ENCODE results near the gene AKAP9. TPM values are rescaled to one million over a fixed set of nuclear protein-coding genes. Genes with fewer than 3 reads are reported as not detected.
A peak's percentile ranks its signal among the peaks of the same experiment; 100 is the strongest.
"Not testable (repeated sequence)": the region's sequence is repeated elsewhere in the genome, so short reads cannot be mapped to it uniquely, and the experiment has no call there.

Gene AKAP9
- total RNA-seq = 101 TPM

DNA sequence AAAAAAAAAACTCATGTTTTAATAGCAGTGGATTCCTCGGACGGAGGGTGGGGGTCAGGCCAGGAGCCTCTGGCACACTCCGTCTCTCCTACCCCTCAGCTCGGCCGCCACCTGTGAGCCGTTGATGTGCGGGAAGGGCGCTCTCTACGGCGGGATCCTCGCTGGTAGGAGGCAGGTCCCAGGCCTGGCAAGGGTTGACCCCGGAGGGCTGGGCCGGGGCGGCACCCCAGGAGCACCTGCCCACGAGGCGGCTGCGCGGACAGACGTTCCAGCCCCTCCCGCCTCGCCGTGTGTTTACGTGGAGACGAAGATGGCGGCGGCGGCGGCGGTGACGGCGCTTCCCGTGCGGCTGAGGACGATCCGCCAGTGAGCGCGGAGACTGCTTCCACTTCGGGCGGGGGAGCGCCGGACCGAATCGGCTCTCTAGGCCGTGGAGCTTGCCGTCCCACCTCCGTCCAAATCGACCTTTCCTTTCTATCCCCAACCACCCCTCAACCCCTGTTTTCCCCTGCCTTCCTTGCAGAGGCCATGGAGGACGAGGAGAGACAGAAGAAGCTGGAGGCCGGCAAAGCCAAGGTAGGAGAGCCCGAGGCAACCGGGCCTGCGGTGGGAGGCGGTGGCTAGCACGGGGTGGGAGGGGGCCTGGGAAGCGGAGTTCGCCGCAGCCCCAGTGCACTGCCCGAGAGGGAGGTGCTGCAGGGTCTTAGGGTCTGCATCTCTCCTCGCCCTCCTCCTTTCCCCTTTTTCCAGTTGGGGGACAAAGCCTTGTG lies at the start of gene AKAP9:
Gene AKAP9 (plus strand): TSS at position 291 of the 770 bp plus-strand sequence. CDS start 238 bp downstream, at position 529.
- DNase-seq = peak; percentile 60

DNA sequence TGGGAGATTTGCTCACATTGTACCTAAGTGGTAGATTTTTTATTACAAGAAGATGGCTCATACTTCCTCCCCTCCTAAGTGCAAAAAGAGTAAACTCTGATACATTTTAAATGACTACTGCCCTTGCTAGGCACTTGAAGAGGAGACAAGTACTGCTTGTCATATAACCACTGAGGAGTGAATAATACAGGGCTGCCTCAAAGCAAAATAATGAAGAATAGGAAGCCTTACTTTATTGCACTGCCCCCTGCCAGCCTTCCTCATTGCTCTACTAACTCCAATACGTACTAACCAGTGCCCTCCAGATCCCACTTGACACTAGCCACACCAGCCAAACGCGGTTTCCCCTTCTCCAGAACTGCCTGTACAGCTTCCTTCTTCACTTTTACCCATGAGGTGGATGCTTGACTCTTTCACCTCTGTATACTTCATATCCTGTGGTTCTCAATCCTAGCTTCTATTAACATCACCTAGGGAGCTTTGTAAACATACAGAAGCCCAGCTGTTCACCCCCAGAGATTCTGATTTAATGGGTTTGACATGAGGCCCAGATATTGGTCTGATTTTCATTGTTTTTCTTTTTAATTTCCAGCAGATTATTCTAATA lies 48.5 kb upstream of the AKAP9 start:
- DNase-seq = no peak

DNA sequence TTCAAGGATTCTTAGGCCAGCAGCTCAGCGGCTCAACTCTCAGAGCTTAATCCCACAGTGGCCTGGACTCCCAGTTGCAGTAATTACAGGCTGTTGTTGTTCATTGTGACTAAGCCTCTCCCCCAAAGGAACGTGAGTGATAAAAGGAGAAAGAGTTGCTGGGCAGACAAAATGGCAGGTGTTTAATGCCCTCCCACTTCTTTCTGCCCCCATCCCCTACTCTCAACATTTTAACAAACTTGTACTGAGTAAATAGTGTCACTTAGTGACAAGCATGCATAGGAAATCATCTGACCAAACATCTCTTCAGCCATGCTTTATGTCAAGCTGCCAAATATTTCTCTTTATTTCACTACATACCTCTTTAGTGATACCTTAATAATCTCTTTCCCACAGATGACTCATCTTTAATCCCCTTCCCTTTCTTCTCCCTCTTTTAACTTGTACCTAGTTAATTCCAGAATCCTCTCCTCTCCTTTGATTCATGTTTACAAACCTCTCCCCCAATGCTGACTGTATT lies 47.8 kb upstream of the AKAP9 start:
- DNase-seq = no peak

DNA sequence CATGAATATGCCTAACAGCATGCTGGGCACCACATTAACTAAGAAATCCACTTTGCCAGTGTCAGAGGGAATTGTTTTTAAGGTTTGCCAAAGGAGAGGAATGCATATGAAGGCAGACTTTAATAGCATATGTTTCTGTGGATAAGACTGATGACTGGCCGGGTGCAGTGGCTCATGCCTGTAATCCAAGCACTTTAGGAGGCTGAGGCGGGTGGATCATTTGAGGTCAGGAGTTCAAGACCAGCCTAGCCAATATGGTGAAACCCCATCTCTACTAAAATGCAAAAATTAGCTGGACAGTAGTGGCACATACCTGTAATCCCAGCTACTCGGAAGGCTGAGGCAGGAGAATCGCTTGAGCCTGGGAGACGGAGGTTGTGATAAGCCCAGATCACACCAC lies 47.0 kb upstream of the AKAP9 start:
- not testable (repeated sequence) for DNase-seq

DNA sequence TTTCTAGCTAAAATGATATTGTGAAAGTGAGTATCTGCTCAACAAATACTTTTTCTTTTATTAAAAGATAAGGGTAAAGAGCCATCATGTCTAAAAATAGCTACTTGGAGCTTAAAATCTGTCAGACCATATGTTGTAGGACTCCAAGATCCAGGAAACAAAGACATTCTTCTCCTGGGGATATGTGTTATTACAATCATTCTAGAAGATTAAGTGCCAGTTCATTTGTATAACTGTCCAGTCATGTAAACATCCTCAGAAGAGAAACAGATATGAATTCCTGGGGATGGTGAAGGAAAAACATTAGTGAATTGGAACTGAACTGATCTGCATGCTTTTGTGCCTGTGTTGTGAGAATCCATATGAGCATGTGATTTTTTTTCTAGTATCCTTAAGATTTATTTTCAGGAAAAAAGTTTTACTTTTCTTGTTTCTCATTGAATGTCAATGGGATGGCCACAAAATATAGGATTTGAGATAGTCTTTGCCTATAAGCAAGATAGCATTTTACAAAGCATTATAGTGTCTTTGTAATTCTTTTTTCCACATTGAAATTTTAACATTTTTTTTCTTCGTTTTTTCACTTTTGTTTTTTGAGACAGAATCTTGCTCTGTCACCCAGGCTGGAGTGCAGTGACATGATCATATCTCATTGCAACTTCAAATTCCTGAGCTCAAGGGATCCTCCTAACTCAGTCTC lies 45.7 kb upstream of the AKAP9 start:
- no peak for DNase-seq

DNA sequence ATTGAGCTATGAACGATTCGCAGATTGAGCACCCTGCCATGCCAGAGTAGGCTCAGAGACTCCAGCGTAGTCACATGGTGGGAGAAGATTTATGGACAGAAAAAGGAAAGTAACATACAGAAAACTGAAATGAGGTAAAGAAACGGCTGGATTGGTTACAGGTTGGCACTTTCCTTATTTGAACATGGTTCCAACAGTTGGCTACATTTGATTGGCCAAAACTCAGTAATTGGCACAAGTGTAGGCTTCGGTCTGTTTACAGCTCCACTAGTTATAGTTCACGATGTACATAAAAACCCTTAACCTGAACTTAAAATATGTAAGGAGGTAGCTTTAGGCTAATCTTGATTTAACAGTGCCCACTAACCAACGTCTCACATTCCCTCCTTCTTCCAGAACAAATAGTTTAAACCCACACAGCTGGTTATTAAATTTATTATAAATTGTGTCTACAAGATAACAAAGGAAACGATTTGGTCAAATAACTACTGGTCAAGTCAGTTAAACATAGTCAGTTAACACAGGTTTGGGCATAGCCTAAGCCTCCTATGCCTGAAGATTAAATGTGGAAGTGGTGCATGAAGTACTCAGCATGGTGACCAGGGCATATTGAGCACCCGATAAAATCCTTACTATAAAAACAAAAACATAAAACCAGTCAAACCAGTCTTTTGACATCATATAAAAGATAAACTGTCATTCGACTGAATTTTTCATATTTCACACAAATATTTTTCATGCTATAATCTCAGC lies 42.2 kb upstream of the AKAP9 start:
- no peak for DNase-seq

DNA sequence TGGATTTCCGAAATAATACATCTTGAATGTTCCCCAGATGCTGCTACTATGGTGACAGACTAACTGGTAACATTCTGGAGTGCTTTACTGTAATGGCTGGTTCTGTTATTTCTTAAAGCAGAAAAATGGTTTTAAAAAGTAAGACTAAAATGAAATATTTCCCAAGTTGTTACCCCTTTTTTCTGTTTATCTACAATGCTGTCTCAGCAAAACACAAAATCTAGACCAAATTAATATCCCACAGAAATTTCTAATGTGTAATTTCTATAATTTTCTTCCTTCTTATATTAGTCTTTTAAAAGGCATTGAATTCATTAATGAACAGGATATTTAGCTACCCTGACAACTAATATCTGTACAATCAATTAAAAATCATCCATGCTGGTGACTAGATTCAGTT lies 41.1 kb upstream of the AKAP9 start:
- no peak for DNase-seq

DNA sequence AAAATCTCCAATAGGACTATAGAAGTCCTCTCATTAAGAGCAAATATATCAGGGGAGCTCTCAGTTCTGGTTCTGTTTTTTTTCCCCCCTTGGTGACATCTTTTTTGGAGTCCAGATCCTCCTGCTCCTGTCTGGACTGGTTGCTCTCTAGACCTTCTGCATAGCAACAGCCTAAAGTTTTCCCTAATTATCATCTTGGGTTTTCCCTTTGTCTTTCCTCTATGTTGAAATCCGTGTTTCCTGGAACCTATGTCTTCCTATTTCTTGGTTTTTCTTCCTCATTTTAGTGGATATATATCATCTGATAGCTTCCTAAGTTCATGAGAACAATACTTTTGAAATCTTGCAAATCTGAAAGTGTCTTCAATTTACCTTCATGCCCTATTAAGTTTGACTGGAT lies 30.5 kb upstream of the AKAP9 start:
- DNase-seq = no peak

DNA sequence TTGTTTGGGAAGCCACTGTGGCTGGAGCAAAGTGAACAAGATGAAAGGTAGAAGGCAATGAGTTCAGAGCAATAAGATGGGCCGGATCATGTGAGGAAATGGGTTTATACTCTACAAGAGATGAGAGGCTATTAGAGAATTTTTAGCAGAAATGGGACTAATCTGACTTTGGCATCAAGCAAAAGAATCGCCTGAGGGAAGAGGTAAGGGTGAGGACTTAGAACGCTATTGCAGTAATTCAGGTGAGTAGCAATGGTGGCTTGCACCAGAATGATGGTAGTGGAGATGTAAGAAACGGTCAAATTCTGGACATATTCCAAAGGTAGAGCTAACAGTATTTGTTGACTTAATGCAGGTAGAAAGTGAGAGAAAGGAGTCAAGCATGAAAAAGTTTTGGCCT lies 29.5 kb upstream of the AKAP9 start:
- no peak for DNase-seq

DNA sequence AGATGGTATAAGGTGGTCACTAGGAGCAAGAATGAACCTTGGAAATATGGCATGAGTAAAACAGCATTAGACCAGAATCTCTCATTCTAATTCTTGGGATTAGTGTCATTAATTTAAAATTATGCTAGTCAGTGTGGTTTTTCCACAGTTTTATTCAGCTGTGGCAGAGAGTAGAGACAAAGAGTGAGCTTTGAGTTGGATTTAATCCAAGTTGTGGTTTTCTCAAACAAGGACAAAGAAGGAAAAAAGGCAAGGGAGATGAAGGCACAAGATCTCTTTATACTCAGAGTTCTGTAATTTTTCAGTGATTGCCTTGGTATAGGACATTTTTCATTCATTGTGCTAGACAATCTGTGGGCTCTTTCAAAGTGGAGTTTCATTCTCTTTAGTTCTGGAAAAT lies 28.2 kb upstream of the AKAP9 start:
- DNase-seq = no peak

DNA sequence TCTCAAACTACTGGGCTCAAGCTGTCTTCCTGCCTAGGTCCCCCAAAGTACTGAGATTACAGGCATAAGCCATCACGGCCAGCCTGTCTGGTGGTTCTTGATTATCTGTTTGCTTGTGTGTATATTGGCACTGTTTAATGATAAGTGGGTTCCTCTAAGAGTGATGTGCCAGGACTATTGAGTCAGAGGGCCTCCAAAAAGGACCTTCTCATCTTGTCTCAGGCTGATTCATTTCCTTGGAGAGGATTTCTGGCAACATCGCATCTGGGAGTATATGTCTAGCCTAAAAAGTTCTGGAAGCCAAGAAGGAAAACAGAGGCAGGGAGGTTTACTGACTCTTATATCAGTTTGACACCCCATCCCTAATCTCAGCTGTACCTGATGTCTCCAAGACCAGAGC lies 27.1 kb upstream of the AKAP9 start:
- DNase-seq = no peak

DNA sequence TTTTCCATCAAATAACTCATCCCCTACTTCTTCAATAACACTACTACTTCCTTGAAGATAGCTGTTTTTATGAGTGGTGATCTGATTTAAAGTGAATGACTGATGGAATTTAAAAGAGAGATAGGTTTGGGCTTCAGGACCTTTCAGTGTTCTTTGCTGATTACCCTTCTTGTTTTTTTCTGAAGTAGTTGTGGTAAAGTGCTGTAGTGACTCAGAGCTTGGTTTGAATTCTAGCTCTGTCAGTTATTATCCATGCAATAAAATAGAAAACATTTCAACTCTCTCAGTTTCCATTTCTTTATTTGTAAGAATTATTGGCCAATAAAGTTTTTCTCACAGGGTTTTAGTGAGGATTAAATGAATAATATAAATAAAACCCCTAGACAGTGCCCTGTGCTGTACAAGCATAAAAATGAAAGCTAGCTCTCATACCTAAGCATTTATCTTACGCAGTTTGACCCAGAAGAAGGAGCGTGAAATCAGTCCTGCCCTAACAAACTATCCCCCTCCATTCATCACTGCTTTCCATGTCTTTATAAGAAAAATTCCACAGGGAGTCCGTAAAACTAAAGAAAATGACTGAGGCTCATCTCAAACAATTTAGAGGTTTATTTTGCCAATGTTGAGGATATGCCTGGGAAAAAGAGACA lies 25.1 kb upstream of the AKAP9 start:
- DNase-seq = no peak

DNA sequence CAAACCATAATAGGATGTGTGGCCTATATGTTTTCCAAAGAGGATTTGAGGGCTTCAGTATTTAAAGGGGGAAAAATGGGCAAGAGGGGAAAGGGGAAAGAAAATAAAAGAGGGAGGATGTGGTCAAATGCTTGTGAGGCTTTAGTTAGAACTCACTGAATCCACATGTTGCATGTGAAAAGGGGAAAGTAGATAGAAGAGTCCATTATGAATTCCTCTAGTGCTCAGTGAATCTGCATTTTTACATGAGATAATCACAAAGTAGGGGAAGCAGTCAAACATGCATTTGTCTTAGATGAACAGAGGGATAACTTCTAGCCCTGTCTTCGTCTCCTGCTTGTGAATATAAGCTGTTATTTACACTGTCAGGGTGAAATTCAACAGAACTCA lies 24.6 kb upstream of the AKAP9 start:
- DNase-seq = no peak

DNA sequence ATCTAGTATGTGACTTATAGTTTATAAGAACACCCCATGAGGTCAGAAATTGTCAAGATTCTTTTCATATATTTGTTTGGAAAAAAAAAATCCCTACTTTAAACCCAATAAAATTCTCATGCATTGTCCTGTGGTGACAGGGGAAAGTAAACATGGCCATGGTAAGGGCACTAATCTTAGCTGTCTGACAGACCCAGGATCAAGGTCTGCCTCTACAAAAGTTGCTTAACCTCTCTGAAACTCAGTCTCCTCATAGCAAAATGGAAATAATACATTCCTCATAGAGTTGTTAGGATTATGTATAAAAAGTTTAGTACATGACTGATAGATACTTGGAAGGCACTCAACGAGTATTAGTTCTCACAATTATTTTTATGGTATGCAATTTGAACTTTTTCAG lies 22.3 kb upstream of the AKAP9 start:
- DNase-seq = no peak

DNA sequence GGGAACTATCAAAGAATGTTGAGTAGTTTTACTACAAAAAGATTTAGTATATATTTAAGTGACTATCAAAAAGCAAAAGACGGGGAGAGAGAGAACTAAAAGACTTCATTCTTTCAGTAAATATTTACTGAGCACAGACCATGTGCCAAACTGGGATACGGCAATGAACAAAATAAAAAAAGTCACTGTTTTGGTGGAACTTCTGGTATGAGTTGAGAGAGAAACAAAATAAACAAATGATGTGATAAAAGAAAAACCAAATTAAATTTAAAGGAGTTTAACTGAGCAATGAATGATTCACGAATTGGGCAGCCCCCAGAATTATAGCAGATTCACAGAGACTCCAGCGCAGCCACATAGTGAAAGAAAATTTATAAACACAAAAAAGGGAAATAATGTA lies 17.8 kb upstream of the AKAP9 start:
- no peak for DNase-seq

DNA sequence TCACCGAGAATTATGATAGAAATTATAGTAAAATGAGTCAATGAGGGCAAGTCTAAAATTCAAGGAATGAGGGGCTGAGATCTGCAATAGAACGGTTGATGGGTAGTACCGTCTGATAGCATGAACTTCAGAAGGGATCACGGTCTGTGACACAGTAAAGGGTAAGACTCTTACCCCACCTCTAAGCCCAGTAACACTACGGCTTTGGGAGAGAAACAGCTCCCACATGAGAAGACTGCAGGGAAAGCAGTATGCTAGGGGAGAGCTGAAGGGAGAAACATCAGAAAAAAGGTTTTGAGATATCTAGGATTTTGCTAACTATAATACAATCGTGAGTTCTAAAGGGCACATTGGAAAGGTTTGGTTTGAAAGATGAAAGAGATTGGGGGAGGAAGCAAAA lies 12.8 kb upstream of the AKAP9 start:
- DNase-seq = no peak

DNA sequence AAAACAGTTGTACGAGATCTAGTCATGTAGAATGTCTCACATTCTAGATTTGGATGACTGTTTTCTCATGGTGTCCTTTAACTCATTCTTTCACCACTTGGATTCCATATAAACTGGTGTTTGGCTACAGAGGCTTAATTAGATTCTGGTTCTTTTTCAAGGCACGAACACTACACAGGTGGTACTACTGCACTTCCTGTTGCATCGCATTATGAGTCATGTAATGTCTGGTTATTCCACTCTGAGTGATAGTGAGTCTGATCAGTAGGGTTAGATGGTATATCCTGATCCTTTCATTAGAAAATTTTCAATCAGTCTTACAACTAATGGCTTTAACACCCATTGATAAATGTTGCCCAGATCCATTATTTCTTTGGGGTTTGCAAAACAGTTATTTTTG lies 11.2 kb upstream of the AKAP9 start:
- DNase-seq = no peak

DNA sequence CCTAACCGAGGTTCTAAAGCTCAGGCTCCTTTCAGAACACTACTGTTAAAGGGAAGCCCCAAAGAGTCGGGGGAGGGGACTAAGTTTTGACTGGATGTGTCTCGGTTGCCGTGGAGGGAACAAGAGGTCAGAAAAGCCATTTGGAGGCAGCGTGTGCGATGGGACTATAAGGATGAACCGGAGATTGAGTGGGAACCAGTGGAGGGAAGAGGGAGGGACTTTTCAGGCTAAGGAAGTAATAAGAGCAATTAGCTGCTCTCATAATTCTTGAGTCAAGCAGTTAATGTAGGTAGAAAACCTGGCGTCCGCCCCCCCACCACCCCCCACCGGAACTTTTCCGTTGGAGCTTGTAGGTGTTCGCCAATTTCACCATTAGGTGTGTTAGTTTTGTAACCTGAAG lies 491 bp upstream of the AKAP9 start:
- DNase-seq = peak; percentile 24

DNA sequence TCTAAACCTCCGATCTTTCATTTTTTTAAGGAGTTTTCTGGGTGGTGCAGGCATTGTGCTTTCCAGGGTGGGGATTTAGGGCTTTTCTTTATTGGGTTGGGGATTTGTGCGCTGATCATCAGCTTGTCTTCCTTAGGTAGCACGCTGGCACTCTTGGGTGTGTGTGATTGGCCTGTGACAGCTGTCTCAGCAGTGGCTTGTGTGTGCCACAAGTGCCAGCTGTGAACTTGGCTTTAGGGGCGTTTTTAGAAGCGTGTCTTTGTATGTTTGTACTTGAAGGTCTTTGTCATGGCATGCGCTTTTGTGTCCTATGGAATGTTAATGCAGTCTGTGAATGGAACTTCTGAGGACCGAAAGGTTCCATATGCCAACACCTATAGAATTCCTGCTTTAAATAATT lies 788 bp downstream of the AKAP9 start:
- peak; percentile 37 for DNase-seq

DNA sequence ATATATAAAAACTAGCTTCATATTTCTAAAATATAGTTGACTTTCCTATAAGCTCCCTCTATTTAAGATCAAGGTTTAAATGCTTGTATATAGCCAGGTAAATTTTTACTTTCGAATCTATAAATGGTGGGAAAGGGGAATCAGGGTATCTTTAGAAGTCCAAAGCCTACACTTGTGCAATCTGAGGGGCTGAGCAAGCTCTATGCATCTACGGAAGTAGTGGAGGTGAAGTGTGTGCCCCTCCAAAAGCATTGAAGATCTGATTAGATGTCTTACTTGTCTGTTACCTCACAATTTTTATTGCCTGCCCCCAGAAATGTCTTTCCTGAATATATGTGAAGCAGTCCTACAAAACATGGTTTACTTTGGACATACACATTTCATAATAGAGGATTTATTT lies 1.6 kb downstream of the AKAP9 start:
- DNase-seq = no peak

DNA sequence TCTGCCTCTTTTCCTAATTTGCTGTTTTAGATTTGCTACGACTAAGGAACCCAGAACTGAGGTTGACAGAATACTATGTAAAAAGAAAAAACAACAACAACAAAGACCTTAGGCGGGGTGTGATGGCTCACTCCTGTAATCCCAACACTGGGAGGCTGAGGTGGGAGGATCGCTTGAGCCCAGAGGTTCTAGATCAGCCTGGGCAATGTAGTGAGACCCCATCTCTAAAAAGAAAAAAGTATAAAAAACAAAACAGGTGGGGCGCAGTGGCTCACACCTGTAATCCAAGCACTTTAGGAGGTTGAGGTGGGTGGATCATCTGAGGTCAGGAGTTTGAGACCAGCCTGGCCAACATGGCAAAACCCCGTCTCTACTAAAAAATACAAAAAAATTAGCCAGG lies 4.3 kb downstream of the AKAP9 start:
- DNase-seq = not testable (repeated sequence)

DNA sequence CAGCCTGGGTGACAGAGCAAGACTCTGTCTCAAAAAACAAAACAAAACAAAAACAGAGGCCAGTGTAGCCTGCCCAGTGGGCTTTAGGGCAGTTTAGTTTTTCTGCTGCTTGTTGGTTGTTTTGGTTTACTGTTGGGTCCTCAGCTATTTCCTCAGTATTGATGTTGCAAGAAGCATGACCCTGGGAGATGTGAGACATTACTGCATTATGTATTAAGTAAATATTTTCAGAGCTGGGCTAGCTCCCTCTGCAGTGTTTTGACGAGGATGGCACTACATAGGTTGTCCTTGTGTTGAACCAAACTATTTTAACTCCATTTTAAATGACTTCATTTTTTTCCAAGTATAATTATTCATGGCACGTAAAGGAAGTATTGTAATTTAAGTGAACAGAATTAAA lies 4.8 kb downstream of the AKAP9 start:
- DNase-seq = peak; percentile 16
